HG03066 (cell line): ENCODE measurements around the gene ID1.
"Not testable (repeated sequence)": the region's sequence is repeated elsewhere in the genome, so short reads cannot be mapped to it uniquely, and the experiment has no call there.

Experiments
- ATAC-seq: cut with Tn5 transposase; IDR thresholded peaks from one replicate; pipeline ENCODE4 v1.9.1; 2021; ENCODE audit warnings: low read depth; ENCODE audit not compliant: unreplicated experiment

ID1 gene

GRCh38 chr20:31596412-31596715 is 8.7 kb upstream of the ID1 start:
- not testable (repeated sequence) for ATAC-seq

GRCh38 chr20:31596831-31597480 is 8.1 kb upstream of the ID1 start:
- no peak for ATAC-seq

GRCh38 chr20:31597481-31597855 is 7.6 kb upstream of the ID1 start:
- no peak for ATAC-seq

- ATAC-seq, result no peak
These were observed 2.7 kb upstream of the ID1 start for GRCh38 chr20:31602431-31602778.

- ATAC-seq, result no peak
These were observed 2.2 kb upstream of the ID1 start for GRCh38 chr20:31602779-31603441.

- ATAC-seq, result no peak
These were observed 1.1 kb upstream of the ID1 start for GRCh38 chr20:31603822-31604566.

- no peak for ATAC-seq
These were observed 490 bp upstream of the ID1 start for GRCh38 chr20:31604567-31605030.

- ATAC-seq, result no peak
These were observed 1.1 kb downstream of the ID1 start for GRCh38 chr20:31605902-31606803.

GRCh38 chr20:31606804-31607639 is 1.9 kb downstream of the ID1 start:
- no peak for ATAC-seq

- ATAC-seq, result no peak
These were observed 2.7 kb downstream of the ID1 start for GRCh38 chr20:31607640-31608250.

GRCh38 chr20:31608251-31608945 is 3.3 kb downstream of the ID1 start:
- ATAC-seq, result no peak

GRCh38 chr20:31612271-31612640 is 7.2 kb downstream of the ID1 start:
- not testable (repeated sequence) for ATAC-seq

GRCh38 chr20:31615416-31615815 is 10.3 kb downstream of the ID1 start:
- ATAC-seq, result no peak

GRCh38 chr20:31617432-31618104 is 12.5 kb downstream of the ID1 start:
- ATAC-seq, result no peak

GRCh38 chr20:31620246-31620645 is 15.2 kb downstream of the ID1 start:
- no peak for ATAC-seq

GRCh38 chr20:31623123-31623505 is 18.0 kb downstream of the ID1 start:
- not testable (repeated sequence) for ATAC-seq

- ATAC-seq, result not testable (repeated sequence)
These were observed 21.4 kb downstream of the ID1 start for GRCh38 chr20:31626534-31626933.

- not testable (repeated sequence) for ATAC-seq
These were observed 23.0 kb downstream of the ID1 start for GRCh38 chr20:31628057-31628456.
